HL-60 (cell line): Measurements from ENCODE around the gene OSM.

Experiments used
- GABPA ChIP-seq: IDR thresholded peaks from 2 replicates; pipeline ENCODE4 v1.6.1; 2012; ENCODE audit warnings: low read depth
- POLR2AphosphoS5 ChIP-seq: IDR thresholded peaks from 2 replicates; pipeline ENCODE4 v1.6.1; 2012; ENCODE audit warnings: low read depth
- TF ChIP-seq, protein P1 (sequence below): IDR thresholded peaks from one replicate; pipeline ENCODE4 v1.5.1; 2011; ENCODE audit warnings: low read length, control low read depth, inconsistent platforms; ENCODE audit not compliant: insufficient read depth
- TF ChIP-seq, protein P2 (sequence below): IDR thresholded peaks from 2 replicates; pipeline ENCODE4 v1.6.1; 2012; ENCODE audit warnings: low read depth; ENCODE audit not compliant: insufficient replicate concordance

DNA sequence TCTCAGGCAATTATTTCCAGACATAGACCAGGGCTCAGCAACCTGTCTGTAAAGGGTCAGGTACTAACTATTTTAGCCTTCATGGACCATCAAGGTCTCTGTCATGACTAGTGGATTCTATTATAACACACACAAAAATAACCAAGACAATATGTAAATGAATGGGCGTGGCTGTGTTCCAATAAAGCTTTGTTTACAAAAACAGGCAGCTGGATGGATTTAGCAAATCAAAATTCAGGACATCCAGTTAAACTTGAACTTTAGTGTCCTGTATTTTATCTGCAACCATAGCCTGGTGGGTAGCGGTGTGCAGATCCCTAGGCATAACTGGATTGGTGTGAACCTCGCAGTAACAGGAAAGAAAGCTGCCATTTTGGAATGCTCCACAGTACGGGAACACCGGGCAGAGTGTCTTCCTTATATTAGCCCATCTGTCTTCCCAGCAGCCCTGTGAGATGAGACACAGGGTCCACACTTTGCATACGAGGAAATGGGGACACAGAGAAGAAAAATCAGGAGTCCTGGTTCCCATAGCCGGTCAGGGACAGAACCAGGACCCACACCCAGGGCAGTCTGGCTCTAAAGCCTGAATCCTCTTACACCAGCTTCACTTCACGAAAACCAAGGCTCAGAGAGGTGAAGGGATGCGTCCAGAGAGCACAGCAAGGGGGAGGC is 35.7 kb downstream of the OSM start:
- TF ChIP-seq, protein P1, sequence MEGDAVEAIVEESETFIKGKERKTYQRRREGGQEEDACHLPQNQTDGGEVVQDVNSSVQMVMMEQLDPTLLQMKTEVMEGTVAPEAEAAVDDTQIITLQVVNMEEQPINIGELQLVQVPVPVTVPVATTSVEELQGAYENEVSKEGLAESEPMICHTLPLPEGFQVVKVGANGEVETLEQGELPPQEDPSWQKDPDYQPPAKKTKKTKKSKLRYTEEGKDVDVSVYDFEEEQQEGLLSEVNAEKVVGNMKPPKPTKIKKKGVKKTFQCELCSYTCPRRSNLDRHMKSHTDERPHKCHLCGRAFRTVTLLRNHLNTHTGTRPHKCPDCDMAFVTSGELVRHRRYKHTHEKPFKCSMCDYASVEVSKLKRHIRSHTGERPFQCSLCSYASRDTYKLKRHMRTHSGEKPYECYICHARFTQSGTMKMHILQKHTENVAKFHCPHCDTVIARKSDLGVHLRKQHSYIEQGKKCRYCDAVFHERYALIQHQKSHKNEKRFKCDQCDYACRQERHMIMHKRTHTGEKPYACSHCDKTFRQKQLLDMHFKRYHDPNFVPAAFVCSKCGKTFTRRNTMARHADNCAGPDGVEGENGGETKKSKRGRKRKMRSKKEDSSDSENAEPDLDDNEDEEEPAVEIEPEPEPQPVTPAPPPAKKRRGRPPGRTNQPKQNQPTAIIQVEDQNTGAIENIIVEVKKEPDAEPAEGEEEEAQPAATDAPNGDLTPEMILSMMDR: no peak
- TF ChIP-seq, protein P2, sequence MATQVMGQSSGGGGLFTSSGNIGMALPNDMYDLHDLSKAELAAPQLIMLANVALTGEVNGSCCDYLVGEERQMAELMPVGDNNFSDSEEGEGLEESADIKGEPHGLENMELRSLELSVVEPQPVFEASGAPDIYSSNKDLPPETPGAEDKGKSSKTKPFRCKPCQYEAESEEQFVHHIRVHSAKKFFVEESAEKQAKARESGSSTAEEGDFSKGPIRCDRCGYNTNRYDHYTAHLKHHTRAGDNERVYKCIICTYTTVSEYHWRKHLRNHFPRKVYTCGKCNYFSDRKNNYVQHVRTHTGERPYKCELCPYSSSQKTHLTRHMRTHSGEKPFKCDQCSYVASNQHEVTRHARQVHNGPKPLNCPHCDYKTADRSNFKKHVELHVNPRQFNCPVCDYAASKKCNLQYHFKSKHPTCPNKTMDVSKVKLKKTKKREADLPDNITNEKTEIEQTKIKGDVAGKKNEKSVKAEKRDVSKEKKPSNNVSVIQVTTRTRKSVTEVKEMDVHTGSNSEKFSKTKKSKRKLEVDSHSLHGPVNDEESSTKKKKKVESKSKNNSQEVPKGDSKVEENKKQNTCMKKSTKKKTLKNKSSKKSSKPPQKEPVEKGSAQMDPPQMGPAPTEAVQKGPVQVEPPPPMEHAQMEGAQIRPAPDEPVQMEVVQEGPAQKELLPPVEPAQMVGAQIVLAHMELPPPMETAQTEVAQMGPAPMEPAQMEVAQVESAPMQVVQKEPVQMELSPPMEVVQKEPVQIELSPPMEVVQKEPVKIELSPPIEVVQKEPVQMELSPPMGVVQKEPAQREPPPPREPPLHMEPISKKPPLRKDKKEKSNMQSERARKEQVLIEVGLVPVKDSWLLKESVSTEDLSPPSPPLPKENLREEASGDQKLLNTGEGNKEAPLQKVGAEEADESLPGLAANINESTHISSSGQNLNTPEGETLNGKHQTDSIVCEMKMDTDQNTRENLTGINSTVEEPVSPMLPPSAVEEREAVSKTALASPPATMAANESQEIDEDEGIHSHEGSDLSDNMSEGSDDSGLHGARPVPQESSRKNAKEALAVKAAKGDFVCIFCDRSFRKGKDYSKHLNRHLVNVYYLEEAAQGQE: no peak
- TF ChIP-seq GABPA (no peak), POLR2AphosphoS5 (no peak)
